ENCODE data around the gene PRIMA1. TPM values are rescaled to one million over a fixed set of nuclear protein-coding genes. Genes with fewer than 3 reads are reported as not detected.

The PRIMA1 gene
- polyA plus RNA-seq, 1 experiment = not detected

GRCh38 chr14:93744176-93744575 is 44.1 kb downstream of the PRIMA1 start:
- DNase-seq (ENCODE audit: low read depth) = no peak

GRCh38 chr14:93743270-93744060 is 44.8 kb downstream of the PRIMA1 start:
- POLR2A ChIA-PET = no interaction called here
- TF ChIP-seq, protein P1, sequence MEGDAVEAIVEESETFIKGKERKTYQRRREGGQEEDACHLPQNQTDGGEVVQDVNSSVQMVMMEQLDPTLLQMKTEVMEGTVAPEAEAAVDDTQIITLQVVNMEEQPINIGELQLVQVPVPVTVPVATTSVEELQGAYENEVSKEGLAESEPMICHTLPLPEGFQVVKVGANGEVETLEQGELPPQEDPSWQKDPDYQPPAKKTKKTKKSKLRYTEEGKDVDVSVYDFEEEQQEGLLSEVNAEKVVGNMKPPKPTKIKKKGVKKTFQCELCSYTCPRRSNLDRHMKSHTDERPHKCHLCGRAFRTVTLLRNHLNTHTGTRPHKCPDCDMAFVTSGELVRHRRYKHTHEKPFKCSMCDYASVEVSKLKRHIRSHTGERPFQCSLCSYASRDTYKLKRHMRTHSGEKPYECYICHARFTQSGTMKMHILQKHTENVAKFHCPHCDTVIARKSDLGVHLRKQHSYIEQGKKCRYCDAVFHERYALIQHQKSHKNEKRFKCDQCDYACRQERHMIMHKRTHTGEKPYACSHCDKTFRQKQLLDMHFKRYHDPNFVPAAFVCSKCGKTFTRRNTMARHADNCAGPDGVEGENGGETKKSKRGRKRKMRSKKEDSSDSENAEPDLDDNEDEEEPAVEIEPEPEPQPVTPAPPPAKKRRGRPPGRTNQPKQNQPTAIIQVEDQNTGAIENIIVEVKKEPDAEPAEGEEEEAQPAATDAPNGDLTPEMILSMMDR (IDR thresholded peaks at IDR 0.05; ENCODE audit: insufficient read depth, low read depth, low read length) = no peak
- Histone ChIP-seq H3K36me3 (ENCODE audit: control insufficient read depth, insufficient read depth, low read length) (no peaks in the 10 kb centered on the region), H3K4me3 (ENCODE audit: low read depth, low read length) (no peak overlapping the region), H3K27me3 (ENCODE audit: control insufficient read depth, insufficient read depth, low read length) (no peaks in the 10 kb centered on the region)
- no peak for DNase-seq (ENCODE audit: low read depth)
- CTCF ChIA-PET = no interaction called here

More at GRCh38 chr14:93744176-93744575, 44.1 kb downstream of the PRIMA1 start:
- TF ChIP-seq, protein P1 (IDR thresholded peaks at IDR 0.05; ENCODE audit: insufficient read depth, low read depth, low read length) = no peak
- H3K36me3 ChIP-seq (ENCODE audit: control insufficient read depth, insufficient read depth, low read length) = no peaks in the 10 kb centered on the region
- CTCF ChIA-PET = no interaction called here
- POLR2A ChIA-PET = no interaction called here
- H3K4me3 ChIP-seq (ENCODE audit: low read depth, low read length) = no peak overlapping the region
- H3K27me3 ChIP-seq (ENCODE audit: control insufficient read depth, insufficient read depth, low read length) = no peaks in the 10 kb centered on the region

GRCh38 chr14:93742761-93743160 is 45.5 kb downstream of the PRIMA1 start:
- ChIA-PET CTCF (no interaction called here), POLR2A (no interaction called here)
- DNase-seq (ENCODE audit: low read depth) = no peak
- Histone ChIP-seq H3K27me3 (ENCODE audit: control insufficient read depth, insufficient read depth, low read length) (no peaks in the 10 kb centered on the region), H3K36me3 (ENCODE audit: control insufficient read depth, insufficient read depth, low read length) (no peaks in the 10 kb centered on the region), H3K4me3 (ENCODE audit: low read depth, low read length) (no peak overlapping the region)
- TF ChIP-seq, protein P1 (IDR thresholded peaks at IDR 0.05; ENCODE audit: insufficient read depth, low read depth, low read length) = no peak

DNA sequence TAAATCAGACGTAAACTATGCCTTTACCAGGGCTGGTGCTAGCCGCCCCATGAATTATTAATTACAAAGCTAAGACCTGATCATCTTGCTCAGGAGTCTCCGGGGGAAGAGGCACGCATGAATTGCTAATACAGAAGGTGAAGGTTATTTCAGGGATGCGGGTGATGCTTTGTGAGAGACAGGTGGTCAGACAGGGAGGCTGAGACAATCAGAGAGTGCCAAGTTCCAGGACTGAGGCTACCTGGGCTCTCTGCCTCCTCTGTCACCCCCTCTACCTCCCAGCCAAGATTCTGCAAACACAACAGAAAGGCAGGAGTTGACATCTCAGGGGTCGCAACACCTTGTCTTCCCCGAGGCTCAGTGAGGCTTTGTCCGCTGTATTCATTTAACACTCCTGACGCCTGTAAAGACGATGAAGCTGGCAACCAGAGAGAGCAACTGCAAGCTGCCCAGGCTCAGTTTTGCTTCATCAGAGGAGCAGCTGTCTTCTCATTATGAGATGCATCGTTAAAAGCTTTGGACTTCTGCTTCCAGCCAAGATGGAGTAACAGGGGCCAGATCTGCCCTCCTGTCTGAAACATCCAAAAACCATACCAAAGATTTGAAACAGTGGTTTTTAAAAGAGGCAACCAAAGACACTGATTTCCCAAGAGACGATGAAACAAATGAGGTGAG is 46.6 kb downstream of the PRIMA1 start:
- no peaks in the 10 kb centered on the region for H3K36me3 ChIP-seq (ENCODE audit: control insufficient read depth, insufficient read depth, low read length)
- DNase-seq (ENCODE audit: low read depth) = no peak
- no peaks in the 10 kb centered on the region for H3K27me3 ChIP-seq (ENCODE audit: control insufficient read depth, insufficient read depth, low read length)
- TF ChIP-seq, protein P1 (IDR thresholded peaks at IDR 0.05; ENCODE audit: insufficient read depth, low read depth, low read length) = no peak
- CTCF ChIA-PET = no interaction called here
- POLR2A ChIA-PET = no interaction called here
- no peak overlapping the region for H3K4me3 ChIP-seq (ENCODE audit: low read depth, low read length)

- Histone ChIP-seq H3K36me3 (ENCODE audit: control insufficient read depth, insufficient read depth, low read length) (no peaks in the 10 kb centered on the region), H3K27me3 (ENCODE audit: control insufficient read depth, insufficient read depth, low read length) (no peaks in the 10 kb centered on the region), H3K4me3 (ENCODE audit: low read depth, low read length) (no peak overlapping the region)
- no peak for DNase-seq (ENCODE audit: low read depth)
- ChIA-PET CTCF (no interaction called here), POLR2A (no interaction called here)
- TF ChIP-seq, protein P1 (IDR thresholded peaks at IDR 0.05; ENCODE audit: insufficient read depth, low read depth, low read length) = no peak
These were observed 50.7 kb downstream of the PRIMA1 start for GRCh38 chr14:93737634-93738033.
